NCI-H1105 (cell line): ENCODE data around the gene SLC35F3.

Experiments used
- DNase-seq: peaks from one replicate; lab custom pipeline; 2025; lab: John Stamatoyannopoulos, UW

SLC35F3 gene

GRCh38 chr1:233912447-233912846, 8.0 kb downstream of the SLC35F3 start:
- no peak for DNase-seq

- no peak for DNase-seq
These were observed 8.4 kb downstream of the SLC35F3 start for GRCh38 chr1:233912909-233913308.

DNA sequence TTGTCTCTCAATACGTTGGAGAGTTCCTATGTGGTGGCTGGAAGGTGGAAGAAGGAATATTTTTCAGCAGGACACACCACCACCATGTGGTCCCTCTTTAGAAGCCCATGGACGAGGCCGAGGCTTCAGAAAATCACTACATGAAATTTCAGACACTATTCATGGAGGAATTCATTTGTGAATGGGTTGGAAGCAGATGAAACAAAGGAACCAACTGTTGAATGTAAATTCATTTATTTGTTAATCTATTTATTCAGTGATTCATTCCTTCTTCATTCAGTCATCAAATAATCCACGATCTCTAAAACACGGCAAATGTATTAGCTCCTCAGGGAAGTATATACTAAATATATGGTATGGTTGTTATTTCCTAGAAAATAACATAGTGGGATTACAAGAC, 12.2 kb downstream of the SLC35F3 start:
- DNase-seq = no peak

DNA sequence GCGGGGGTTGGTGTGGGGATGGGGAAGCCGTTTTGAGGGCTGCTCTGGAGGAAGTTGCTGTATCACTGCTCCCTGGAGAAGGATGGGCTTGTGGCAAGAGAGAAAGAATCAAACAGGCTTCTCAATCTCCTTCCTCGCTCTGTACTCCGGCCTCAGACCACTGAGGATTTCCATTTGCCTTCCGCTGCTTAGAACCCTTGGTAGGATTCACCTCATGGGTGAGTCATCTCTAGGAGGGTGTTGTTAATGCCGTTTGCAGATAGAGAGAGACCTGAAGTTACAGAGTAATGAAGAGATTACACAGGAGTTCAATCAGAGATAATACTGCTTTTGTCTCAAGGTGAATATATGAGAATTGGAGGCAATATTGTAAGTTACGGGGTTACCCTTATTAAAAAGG, 15.3 kb downstream of the SLC35F3 start:
- no peak for DNase-seq

DNA sequence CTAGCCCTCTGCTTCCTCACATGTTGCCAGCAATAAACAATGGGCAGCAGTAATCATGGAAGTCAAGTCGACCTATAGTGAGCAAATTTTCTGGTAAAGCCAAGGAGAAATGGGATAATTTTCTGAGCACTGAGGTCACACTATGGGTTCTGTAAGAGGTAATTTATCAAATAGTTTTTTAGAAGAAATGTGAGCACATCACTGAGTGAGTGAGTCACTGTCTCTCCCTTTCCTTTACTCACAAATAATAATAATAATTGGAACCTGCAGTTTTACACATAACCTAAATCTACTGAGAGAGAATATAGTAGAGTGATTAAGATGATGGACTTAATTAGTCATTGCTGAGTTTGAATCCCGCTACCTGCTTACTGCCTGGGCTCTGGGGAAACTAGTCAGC, 23.6 kb downstream of the SLC35F3 start:
- no peak for DNase-seq

GRCh38 chr1:233933339-233933738, 28.9 kb downstream of the SLC35F3 start:
- DNase-seq = no peak

GRCh38 chr1:233935297-233935868, 30.9 kb downstream of the SLC35F3 start:
- DNase-seq = no peak

GRCh38 chr1:233936422-233936821, 31.9 kb downstream of the SLC35F3 start:
- DNase-seq = no peak

GRCh38 chr1:233936842-233937241, 32.4 kb downstream of the SLC35F3 start:
- DNase-seq = no peak

- no peak for DNase-seq
These were observed 34.0 kb downstream of the SLC35F3 start for GRCh38 chr1:233938476-233938875.

GRCh38 chr1:233939451-233939850, 35.0 kb downstream of the SLC35F3 start:
- no peak for DNase-seq

GRCh38 chr1:233940908-233941307, 36.4 kb downstream of the SLC35F3 start:
- no peak for DNase-seq

DNA sequence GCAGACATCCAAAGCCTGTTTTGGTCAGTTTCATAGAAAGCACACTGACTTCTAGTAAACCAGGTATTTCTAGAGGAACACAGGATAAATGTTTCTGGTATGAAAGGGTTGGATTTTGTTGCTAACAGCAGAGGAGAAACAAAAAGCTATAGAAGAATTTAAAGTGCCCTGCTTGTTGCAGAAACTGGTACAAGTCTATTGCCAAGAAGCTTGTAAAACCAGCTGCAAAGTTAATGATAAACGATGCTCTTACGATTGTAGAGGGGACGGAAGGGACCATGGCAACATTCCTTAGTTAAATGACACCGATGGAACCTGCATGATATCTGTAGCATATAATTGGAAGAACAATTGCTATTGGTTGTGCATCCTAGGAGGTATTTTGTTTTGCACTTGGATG, 40.1 kb downstream of the SLC35F3 start:
- DNase-seq = no peak

GRCh38 chr1:233945573-233945972, 41.1 kb downstream of the SLC35F3 start:
- DNase-seq = no peak

GRCh38 chr1:233945979-233946378, 41.5 kb downstream of the SLC35F3 start:
- DNase-seq = no peak

- no peak for DNase-seq
These were observed 42.2 kb downstream of the SLC35F3 start for GRCh38 chr1:233946724-233947123.

GRCh38 chr1:233951804-233952203, 47.3 kb downstream of the SLC35F3 start:
- no peak for DNase-seq

DNA sequence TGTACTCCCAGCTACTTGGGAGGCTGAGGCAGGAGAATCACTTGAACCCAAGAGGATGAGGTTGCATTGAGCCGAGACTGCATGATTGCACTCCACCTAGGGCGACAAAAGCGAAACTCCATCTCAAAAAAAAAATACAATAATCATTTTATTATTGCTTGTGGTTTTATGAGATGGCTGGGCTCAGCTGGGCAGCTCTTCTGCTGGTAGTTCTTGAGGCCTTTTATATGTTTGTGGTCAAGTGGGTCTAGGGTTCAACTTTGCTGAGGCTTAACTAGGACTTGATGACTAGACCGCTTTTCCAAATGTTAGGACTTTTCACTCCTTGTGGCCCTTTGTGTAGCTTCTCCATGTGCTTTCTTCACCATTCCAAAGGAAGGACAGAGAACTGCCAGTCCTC, 53.2 kb downstream of the SLC35F3 start:
- no peak for DNase-seq

- DNase-seq = no peak
These were observed 54.6 kb downstream of the SLC35F3 start for GRCh38 chr1:233959102-233959501.

- no peak for DNase-seq
These were observed 55.5 kb downstream of the SLC35F3 start for GRCh38 chr1:233959971-233960370.

GRCh38 chr1:233960386-233960785, 55.9 kb downstream of the SLC35F3 start:
- no peak for DNase-seq

DNA sequence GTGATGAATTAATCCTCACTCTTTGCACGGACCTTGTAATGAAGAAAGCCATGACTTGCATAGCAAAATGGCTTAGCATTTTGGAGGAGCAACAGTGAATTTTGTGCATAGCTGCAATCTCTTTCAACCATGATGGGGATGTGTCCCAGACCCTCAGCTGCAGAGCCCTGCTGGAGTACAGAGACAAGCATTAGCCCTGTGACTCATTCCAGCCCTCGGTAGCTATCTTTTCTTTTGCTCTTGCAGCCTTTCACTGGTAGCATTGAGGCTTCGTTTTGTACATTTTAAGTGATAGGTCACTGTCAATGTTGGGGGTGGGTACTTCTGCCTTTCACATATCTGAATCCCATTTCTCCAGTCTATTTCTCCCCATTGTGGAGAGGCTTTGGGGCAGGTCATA, 58.4 kb downstream of the SLC35F3 start:
- DNase-seq = no peak

GRCh38 chr1:233965856-233966255, 61.4 kb downstream of the SLC35F3 start:
- DNase-seq = no peak

DNA sequence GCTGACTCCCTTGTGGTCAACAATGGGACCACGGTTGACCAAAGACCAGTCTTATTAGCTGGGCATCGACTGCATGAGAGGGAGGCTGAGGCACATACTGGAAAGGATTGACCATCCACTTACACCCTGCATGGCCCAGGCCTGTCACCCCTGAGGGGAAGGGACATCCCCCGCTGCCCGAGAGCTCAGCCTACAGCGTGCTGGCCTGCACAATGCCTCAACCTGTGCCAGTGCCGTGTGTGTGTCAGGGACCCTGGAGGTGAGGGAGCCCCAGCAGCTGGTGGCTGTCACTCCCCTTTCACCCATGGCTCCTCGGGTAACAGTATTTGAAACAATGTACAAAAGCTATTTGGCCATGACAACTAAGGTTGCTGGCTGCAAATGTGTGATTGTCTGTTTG, 67.3 kb downstream of the SLC35F3 start:
- no peak for DNase-seq

GRCh38 chr1:233972563-233972950, 68.1 kb downstream of the SLC35F3 start:
- no peak for DNase-seq
